HUES48 (cell line): ENCODE results near the gene PLD4.

ENCODE experiments used
- H3K27ac ChIP-seq: one replicate; pipeline ENCODE4 v1.7.0; 2013; ENCODE audit warnings: low read depth, low read length, inconsistent platforms
- H3K27me3 ChIP-seq: 2 replicates; pipeline ENCODE4 v1.6.1; 2013; ENCODE audit warnings: mild to moderate bottlenecking, low read length; ENCODE audit not compliant: control insufficient read depth, insufficient read depth
- H3K36me3 ChIP-seq: 2 replicates; pipeline ENCODE4 v1.6.1; 2013; ENCODE audit warnings: low read length; ENCODE audit not compliant: control insufficient read depth, insufficient read depth
- H3K4me1 ChIP-seq: 2 replicates; pipeline ENCODE4 v1.6.1; 2013; ENCODE audit warnings: mild to moderate bottlenecking, low read length; ENCODE audit not compliant: control insufficient read depth, insufficient read depth
- H3K4me3 ChIP-seq: 2 replicates; pipeline ENCODE4 v1.5.1; 2013; ENCODE audit warnings: mild to moderate bottlenecking, low read depth, low read length
- H3K9ac ChIP-seq: 2 replicates; pipeline ENCODE4 v1.6.1; 2013; ENCODE audit warnings: mild to moderate bottlenecking, low read depth, low read length, moderate library complexity
- H3K9me3 ChIP-seq: 2 replicates; pipeline ENCODE4 v1.6.1; 2013; ENCODE audit warnings: low read length; ENCODE audit not compliant: control insufficient read depth, insufficient read depth

Gene PLD4

GRCh38 chr14:104924421-104925213, at the start of gene PLD4:
PLD4 (plus strand) TSS chr14:104924879; CDS start chr14:104927141, 2,262 bp downstream.
- no peaks in the 10 kb centered on the region for H3K36me3 ChIP-seq
- no peak within 1 kb of the TSS for H3K4me3 ChIP-seq
- H3K27me3 ChIP-seq: peaks cover under 1% of the 10 kb centered on the region
- no peaks in the 10 kb centered on the region for H3K4me1 ChIP-seq
- H3K9me3 ChIP-seq: no peaks in the 10 kb centered on the region
- no peak within 1 kb of the TSS for H3K27ac ChIP-seq
- H3K9ac ChIP-seq: no peak within 1 kb of the TSS

GRCh38 chr14:104875412-104875751, 49.3 kb upstream of the PLD4 start:
- Histone ChIP-seq H3K9me3 (no peaks in the 10 kb centered on the region), H3K27me3 (no peaks in the 10 kb centered on the region), H3K9ac (no peak overlapping the region), H3K4me3 (no peak overlapping the region), H3K4me1 (no peaks in the 10 kb centered on the region; the same call in 1 of the 2 replicates), H3K36me3 (peaks cover 5% of the 10 kb centered on the region), H3K27ac (no peak overlapping the region)

- Histone ChIP-seq H3K4me3 (no peak overlapping the region), H3K27me3 (no peaks in the 10 kb centered on the region), H3K27ac (no peak overlapping the region), H3K9ac (no peak overlapping the region), H3K36me3 (peaks cover 9% of the 10 kb centered on the region), H3K9me3 (no peaks in the 10 kb centered on the region), H3K4me1 (no peaks in the 10 kb centered on the region; the same call in 1 of the 2 replicates)
Measured at GRCh38 chr14:104875811-104876210, 48.9 kb upstream of the PLD4 start.

- Histone ChIP-seq H3K36me3 (peaks cover 11% of the 10 kb centered on the region), H3K27ac (no peak overlapping the region), H3K4me1 (no peaks in the 10 kb centered on the region; the same call in 1 of the 2 replicates), H3K9ac (no peak overlapping the region), H3K27me3 (no peaks in the 10 kb centered on the region), H3K4me3 (no peak overlapping the region), H3K9me3 (no peaks in the 10 kb centered on the region)
Measured at GRCh38 chr14:104876251-104876699, 48.4 kb upstream of the PLD4 start.

- no peak overlapping the region for H3K9ac ChIP-seq
- H3K4me3 ChIP-seq: no peak overlapping the region
Measured at GRCh38 chr14:104877066-104877805, 47.4 kb upstream of the PLD4 start.

GRCh38 chr14:104877806-104878550, 46.7 kb upstream of the PLD4 start:
- H3K4me1 ChIP-seq: peaks cover 4% of the 10 kb centered on the region; the same call in 1 of the 2 replicates
- no peaks in the 10 kb centered on the region for H3K27me3 ChIP-seq
- H3K27ac ChIP-seq: no peak overlapping the region
- H3K4me3 ChIP-seq: no peak overlapping the region
- H3K9ac ChIP-seq: no peak overlapping the region
- H3K36me3 ChIP-seq: peaks cover 12% of the 10 kb centered on the region
- no peaks in the 10 kb centered on the region for H3K9me3 ChIP-seq

More at GRCh38 chr14:104877066-104877805, 47.4 kb upstream of the PLD4 start:
- H3K36me3 ChIP-seq: peaks cover 11% of the 10 kb centered on the region
- H3K9me3 ChIP-seq: no peaks in the 10 kb centered on the region
- H3K27ac ChIP-seq: no peak overlapping the region
- H3K27me3 ChIP-seq: no peaks in the 10 kb centered on the region
- H3K4me1 ChIP-seq: peaks cover 4% of the 10 kb centered on the region; the same call in 1 of the 2 replicates

- Histone ChIP-seq H3K27ac (no peak overlapping the region), H3K27me3 (no peaks in the 10 kb centered on the region), H3K4me1 (peaks cover 4% of the 10 kb centered on the region; the same call in 1 of the 2 replicates), H3K9me3 (no peaks in the 10 kb centered on the region), H3K9ac (no peak overlapping the region), H3K4me3 (no peak overlapping the region), H3K36me3 (peaks cover 18% of the 10 kb centered on the region)
Measured at GRCh38 chr14:104878582-104878981, 46.1 kb upstream of the PLD4 start.

- H3K36me3 ChIP-seq: peaks cover 22% of the 10 kb centered on the region
- no peak overlapping the region for H3K4me3 ChIP-seq
- H3K27ac ChIP-seq: no peak overlapping the region
Measured at GRCh38 chr14:104879201-104879982, 45.3 kb upstream of the PLD4 start.

GRCh38 chr14:104879983-104880565, 44.6 kb upstream of the PLD4 start:
- Histone ChIP-seq H3K4me3 (no peak overlapping the region), H3K9me3 (no peaks in the 10 kb centered on the region), H3K27ac (no peak overlapping the region), H3K9ac (no peak overlapping the region), H3K27me3 (no peaks in the 10 kb centered on the region), H3K4me1 (peaks cover 4% of the 10 kb centered on the region; the same call in 1 of the 2 replicates), H3K36me3 (peaks cover 22% of the 10 kb centered on the region)

More at GRCh38 chr14:104879201-104879982, 45.3 kb upstream of the PLD4 start:
- Histone ChIP-seq H3K9ac (no peak overlapping the region), H3K9me3 (no peaks in the 10 kb centered on the region), H3K27me3 (no peaks in the 10 kb centered on the region), H3K4me1 (peaks cover 4% of the 10 kb centered on the region; the same call in 1 of the 2 replicates)
